CD4-positive, alpha-beta T cell treated with Interleukin-4 for 4 hours (primary cell): ENCODE results near the gene MLLT11.
"Not testable (repeated sequence)": the region's sequence is repeated elsewhere in the genome, so short reads cannot be mapped to it uniquely, and the experiment has no call there.

Experiments used
- DNase-seq: peaks from one replicate; pipeline ENCODE4 v3.0.0-alpha.2; 2020

MLLT11 gene

DNA sequence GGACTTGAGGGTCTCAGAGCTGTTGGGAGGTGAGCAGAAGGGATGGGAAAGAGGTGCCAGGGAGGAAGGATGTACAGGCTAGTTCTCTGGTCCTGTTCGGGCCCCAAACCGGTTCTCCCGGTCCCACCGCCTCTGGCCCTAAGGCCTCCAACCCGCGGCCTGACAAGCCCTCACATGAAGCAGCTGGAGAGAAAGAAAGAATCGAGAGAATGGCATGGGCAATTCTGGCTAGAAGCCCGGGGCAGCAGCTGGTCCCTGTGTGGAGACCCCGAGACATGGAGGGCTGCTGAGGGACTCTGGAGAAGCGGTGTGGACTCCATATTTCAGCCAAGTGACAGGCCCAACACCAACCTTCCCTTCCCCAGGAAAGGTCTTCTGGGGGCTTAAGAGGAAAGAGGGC, 1.5 kb upstream of the MLLT11 start:
- DNase-seq, result no peak

DNA sequence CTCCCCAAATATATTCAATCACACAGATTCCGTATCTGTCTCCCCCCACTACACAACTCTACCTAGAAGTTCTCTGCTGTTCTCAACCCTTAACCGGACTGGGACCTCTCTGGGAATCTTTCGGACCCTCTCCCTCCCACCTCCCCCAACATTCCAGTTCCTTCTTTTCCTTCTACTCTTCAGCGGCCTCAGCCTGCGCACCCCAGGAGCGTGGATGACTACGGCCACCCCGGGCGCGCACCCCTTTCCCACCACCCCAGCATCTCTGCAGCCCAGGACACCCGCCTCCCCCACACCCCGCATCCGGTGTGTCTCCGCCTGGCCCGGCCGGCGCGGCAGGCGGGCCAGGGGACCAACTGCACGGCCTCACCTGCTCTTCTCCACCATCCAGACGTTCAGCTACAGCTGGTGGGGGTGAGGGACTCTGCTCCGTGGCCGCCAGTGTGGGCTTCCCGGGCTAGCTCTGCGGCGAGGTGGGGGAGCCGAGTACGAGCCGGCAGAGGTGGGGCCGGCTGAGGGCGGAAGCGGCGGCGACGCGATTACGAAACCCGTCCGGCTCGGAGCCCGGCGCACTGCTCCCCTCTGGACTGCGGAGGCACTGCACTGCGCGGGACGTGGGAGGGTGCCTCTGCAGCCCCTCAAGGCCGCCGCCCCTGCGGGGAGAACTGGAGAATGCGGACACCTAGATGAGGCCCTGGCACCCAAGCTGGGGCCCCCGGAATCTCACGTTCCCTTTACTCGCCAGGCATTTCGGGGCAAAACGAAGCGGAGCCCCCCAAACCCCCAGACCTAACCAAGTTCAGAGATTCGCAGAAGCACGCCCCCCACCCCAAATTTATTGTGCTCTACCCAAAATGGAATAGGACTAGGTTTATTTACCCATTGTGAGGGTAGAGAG, 839 bp upstream of the MLLT11 start, which contains the start of gene CDC42SE1:
Gene CDC42SE1 (minus strand): TSS at position 514 of the 898 bp plus-strand sequence. CDS start 3,892 bp downstream, outside the sequence.
- DNase-seq, result peak; percentile 83

- DNase-seq, result no peak
Measured at GRCh38 chr1:151060657-151061421, 642 bp downstream of the MLLT11 start.

- DNase-seq, result no peak
Measured at GRCh38 chr1:151061704-151062103, 1.5 kb downstream of the MLLT11 start.

GRCh38 chr1:151062741-151063371, 2.7 kb downstream of the MLLT11 start:
- no peak for DNase-seq

- no peak for DNase-seq
Measured at GRCh38 chr1:151065089-151065645, 5.0 kb downstream of the MLLT11 start.

- DNase-seq, result no peak
Measured at GRCh38 chr1:151067185-151067584, 7.0 kb downstream of the MLLT11 start.

DNA sequence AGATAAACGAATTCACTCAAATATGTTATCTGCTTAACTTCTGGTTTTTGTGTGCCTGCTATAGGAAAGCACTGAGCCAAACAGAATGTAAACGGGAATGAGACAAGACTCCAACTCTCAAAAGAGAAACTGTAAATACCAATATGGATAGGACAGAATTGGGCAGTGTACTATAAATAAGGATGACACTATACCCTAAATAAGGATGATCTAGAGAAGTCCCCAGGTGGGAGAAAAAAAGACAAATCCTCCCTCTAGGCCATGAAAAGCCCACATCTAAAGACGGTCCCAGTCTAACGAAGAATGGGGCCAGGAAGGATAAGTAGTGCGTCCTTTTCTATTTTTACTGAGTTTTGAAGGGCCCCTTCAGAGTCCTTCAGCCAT, 8.9 kb downstream of the MLLT11 start:
- DNase-seq, result no peak

DNA sequence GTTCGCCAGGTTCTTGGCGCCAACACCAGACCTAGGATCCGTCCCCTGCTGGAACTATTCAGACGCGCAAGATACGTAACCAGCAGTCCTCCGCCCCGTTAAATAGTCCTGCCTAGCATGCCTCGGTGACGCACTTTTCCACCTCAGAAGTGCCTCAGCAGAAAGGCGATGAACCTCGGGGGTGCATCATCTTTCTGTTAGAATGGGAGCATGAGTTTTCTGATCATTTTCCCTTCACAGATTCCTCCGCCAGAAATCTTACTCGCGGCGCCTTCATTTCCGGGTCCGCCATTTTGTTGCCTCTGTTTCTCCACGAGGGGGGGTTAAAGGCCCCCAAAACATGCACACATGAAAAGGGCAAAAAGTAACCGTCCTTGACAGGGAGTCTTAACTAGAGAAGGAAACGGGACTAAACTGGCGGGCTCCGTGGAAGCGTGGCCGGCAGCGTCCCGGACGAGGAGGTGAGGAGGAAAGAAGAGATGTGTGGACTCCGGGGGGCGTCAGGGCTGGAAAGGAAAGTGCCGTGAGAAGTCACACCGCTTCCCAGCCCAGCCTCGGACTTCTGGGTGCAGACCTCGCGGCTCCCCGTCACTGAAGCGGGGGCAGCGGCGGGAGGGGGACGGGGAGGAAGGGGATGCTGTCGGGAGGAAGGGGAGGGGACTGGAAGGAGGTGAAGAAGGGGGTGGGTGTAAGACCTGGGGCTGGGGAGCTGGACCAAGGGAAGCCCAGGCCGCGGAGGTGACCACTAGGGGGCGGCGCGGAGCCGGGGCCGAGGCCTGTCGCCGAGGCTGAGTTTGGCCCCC, 10.5 kb downstream of the MLLT11 start, which contains the start of gene GABPB2:
Gene GABPB2 (plus strand): TSS at position 288 of the 803 bp plus-strand sequence. CDS start 17,429 bp downstream, outside the sequence.
- DNase-seq, result peak; percentile 88

DNA sequence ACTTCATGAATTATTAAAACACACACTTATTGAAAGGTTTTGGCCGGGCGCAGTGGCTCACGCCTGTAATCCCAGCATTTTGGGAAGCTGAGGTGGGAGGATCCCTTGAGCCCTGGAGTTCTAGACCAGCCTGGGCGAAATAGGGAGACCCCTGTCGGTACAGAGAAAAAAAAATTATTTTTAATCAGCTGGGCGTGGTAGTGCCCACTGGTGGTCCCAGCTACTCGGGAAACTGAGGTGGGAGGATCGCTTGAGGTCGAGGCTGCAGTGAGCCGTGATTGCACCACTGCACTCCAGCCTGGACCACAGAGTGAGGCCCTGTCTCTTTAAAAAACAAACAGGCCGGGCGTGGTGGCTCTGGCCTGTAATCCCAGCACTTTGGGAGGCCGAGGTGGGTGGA, 12.0 kb downstream of the MLLT11 start:
- DNase-seq, result no peak

DNA sequence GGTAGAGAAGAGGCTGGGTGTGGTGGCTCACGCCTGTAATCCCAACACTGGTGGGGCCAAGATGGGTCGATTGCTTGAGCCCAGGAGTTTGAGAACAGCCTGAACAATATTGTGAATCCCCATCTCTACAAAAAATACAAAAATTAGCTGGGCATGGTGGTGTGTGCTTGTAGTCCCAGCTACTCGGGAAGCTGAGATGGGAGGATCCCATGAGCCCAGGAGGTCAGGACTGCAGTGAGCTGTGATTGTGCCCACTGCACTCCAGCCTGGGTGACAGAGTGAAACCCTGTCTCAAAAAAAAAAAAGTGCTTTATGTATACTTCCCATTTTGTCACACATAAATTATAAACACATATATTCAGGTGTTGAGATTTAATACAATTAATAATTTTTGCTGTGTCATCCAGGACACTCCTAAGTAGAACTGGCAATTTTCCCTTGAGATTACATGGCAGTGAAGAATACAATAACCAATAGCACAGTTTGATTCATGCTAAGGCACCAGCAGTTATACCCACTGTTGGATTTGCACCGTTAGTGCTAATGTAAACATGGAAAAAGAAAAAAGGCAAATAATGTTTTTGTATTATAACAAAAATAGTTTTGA, 25.9 kb downstream of the MLLT11 start:
- no peak for DNase-seq

DNA sequence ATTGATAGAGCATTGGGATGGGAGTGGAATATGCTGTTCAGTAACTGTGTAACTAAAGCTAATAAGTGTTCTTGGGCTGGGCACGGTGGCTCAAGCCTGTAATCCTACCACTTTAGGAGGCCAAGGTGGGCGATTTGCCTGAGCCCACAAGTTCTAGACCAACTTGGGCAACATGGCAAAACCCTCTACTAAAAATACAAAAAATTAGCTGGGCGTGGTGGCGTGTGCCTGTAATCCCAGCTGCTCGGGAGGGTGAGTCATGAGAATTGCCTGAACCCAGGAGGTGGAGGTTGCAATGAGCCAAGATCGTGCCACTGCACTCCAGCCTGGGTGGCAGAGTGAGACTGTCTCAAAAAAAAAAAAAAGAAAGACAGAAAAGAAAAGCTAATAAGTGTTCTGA, 37.2 kb downstream of the MLLT11 start:
- not testable (repeated sequence) for DNase-seq

DNA sequence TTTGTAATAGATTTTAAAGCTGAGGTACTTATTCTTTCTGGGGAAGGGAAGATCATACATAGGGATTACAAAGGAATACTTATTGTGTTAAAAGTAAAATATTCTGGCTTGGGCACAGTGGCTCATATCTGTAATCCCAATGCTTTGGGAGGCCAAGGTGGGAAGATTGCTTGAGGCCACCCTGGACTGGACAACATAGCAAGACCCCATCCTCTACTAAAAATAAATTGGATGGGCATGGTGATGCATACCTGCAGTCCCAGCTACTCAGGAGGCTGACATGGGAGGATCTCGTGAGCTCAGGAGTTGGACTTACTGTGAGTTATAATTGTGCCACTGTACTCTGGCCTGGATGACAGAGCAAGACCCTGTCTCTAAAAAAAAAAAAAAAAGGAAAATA, 37.9 kb downstream of the MLLT11 start:
- DNase-seq, result no peak

DNA sequence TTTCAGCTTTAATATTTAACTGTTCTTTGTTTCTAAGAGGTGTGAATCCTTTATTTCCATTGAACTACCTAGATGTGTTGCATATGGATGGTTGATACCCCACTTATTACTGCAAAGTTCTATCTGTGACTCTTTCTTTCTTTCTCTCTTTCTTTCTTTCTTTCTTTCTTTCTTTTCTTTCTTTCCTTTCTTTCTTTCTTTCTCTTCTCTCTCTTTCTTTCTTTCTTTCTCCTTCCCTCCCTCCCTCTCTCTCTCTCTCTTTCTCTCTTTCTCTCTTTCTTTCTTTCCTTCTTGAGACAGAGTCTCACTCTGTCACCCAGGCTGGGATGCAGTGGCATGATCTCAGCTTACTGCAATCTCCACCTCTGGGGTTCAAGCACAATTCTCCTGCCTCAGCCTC, 44.4 kb downstream of the MLLT11 start:
- DNase-seq, result no peak

GRCh38 chr1:151106894-151107293, 46.7 kb downstream of the MLLT11 start:
- no peak for DNase-seq

GRCh38 chr1:151108331-151108730, 48.1 kb downstream of the MLLT11 start:
- DNase-seq, result no peak

- no peak for DNase-seq
Measured at GRCh38 chr1:151113877-151114276, 53.7 kb downstream of the MLLT11 start.
